Fibroblast of the aortic adventitia (primary cell): ENCODE data around the gene DUSP1. TPM values are rescaled to one million over a fixed set of nuclear protein-coding genes. Genes with fewer than 3 reads are reported as not detected.

Experiments used
- DNase-seq: peaks from one replicate; pipeline ENCODE4 v3.0.0-alpha.2; 2010; ENCODE audit warnings: low read depth
- H3K4me3 ChIP-seq: 2 replicates; pipeline ENCODE4 v1.5.1; 2011; ENCODE audit warnings: low read depth, mild to moderate bottlenecking, control low read depth, low read length, moderate library complexity
- CTCF ChIP-seq: IDR thresholded peaks from 2 replicates; pipeline ENCODE4 v1.5.1; 2011; ENCODE audit warnings: mild to moderate bottlenecking, low read length, control low read depth, inconsistent platforms; ENCODE audit not compliant: insufficient read depth
- total RNA-seq: library from RNA; depleted of rRNA; stranded (reverse); fragments of >200 nt; gene quantifications from 2 replicates; pipeline ENCODE4 v1.2.3, GENCODE V29; 2012; ENCODE audit warnings: low replicate concordance

The DUSP1 gene
- total RNA-seq, 1 donor = 44.1 TPM

GRCh38 chr5:172726966-172727365 is 44.0 kb downstream of the DUSP1 start:
- no peak for DNase-seq
- H3K4me3 ChIP-seq = no peak overlapping the region
- TF ChIP-seq CTCF = no peak

- H3K4me3 ChIP-seq = no peak overlapping the region
- no peak for DNase-seq
- no peak for TF ChIP-seq CTCF
Measured at GRCh38 chr5:172725785-172726184, 45.2 kb downstream of the DUSP1 start.

- no peak overlapping the region for H3K4me3 ChIP-seq
- TF ChIP-seq CTCF = no peak
- no peak for DNase-seq
Measured at GRCh38 chr5:172725273-172725672, 45.7 kb downstream of the DUSP1 start.

GRCh38 chr5:172724242-172725183 is 46.5 kb downstream of the DUSP1 start:
- TF ChIP-seq CTCF = no peak
- no peak for DNase-seq

GRCh38 chr5:172723508-172723907 is 47.5 kb downstream of the DUSP1 start:
- TF ChIP-seq CTCF = no peak
- H3K4me3 ChIP-seq = no peak overlapping the region
- DNase-seq = no peak

More at GRCh38 chr5:172724242-172725183, 46.5 kb downstream of the DUSP1 start:
- H3K4me3 ChIP-seq = no peak overlapping the region

- DNase-seq = no peak
- H3K4me3 ChIP-seq = no peak overlapping the region
- no peak for TF ChIP-seq CTCF
Measured at GRCh38 chr5:172722327-172722815, 48.6 kb downstream of the DUSP1 start.
